K562 (cell line): ENCODE data around the gene AFAP1.

ENCODE experiments used
- EP300 ChIP-seq: IDR thresholded peaks from 2 replicates; pipeline ENCODE4 v1.6.1; 2012; ENCODE audit warnings: low read length, improper control_type of control experiment
- HDAC2 ChIP-seq: fragments of 450-650 bp; IDR thresholded peaks from 2 replicates; pipeline ENCODE4 v1.6.1; 2016; ENCODE audit warnings: mild to moderate bottlenecking

GRCh38 chr4:7708981-7709380 lies 230.7 kb downstream of the AFAP1 start:
- TF ChIP-seq EP300 (no peak), HDAC2 (no peak)
